Endometrial microvascular endothelial cells (primary cell): Measurements from ENCODE around the gene PTCH2. TPM values are rescaled to one million over a fixed set of nuclear protein-coding genes. Genes with fewer than 3 reads are reported as not detected.
"Not testable (repeated sequence)": the region's sequence is repeated elsewhere in the genome, so short reads cannot be mapped to it uniquely, and the experiment has no call there.

ENCODE experiments used
- in situ Hi-C: cut with HindIII; loops from 2 replicates; pipeline ENCODE4 v1.10.0; 2017; ENCODE audit warnings: low sequenced_read_pairs, low pct_unique_long_range_greater_than_20kb; ENCODE audit errors: inconsistent ontology term
- total RNA-seq: library from RNA; depleted of rRNA; stranded (reverse); fragments of >200 nt; gene quantifications from one replicate; pipeline ENCODE4 v1.2.3, GENCODE V29; 2015; ENCODE audit errors: inconsistent ontology term

PTCH2 gene
- total RNA-seq, 1 donor from 2014 or later, result not detected

GRCh38 chr1:44807364-44808062 is 35.5 kb downstream of the PTCH2 start:
- in situ Hi-C loops, result no loop called here

GRCh38 chr1:44806704-44807363 is 36.2 kb downstream of the PTCH2 start, which contains the start of gene DYNLT4:
Gene DYNLT4, minus strand, starts transcription at chr1:44807351. Its CDS starts 683 bp downstream, at chr1:44806668.
- in situ Hi-C loops, result no loop called here

- in situ Hi-C loops, result no loop called here
Measured at GRCh38 chr1:44806025-44806703, 36.9 kb downstream of the PTCH2 start.

- in situ Hi-C loops, result no loop called here
Measured at GRCh38 chr1:44805311-44806024, 37.6 kb downstream of the PTCH2 start.

GRCh38 chr1:44803312-44804095 is 39.5 kb downstream of the PTCH2 start:
- in situ Hi-C loops, result no loop called here

- in situ Hi-C loops, result no loop called here
Measured at GRCh38 chr1:44803062-44803311, 40.1 kb downstream of the PTCH2 start.

GRCh38 chr1:44802306-44803061 is 40.6 kb downstream of the PTCH2 start:
- in situ Hi-C loops, result no loop called here

- in situ Hi-C loops, result no loop called here
Measured at GRCh38 chr1:44801491-44802305, 41.4 kb downstream of the PTCH2 start.

- in situ Hi-C loops, result no loop called here
Measured at GRCh38 chr1:44799770-44800584, 43.1 kb downstream of the PTCH2 start, which contains the start of gene PLK3. Gene PLK3, plus strand, starts transcription at chr1:44800377. Its CDS starts 87 bp downstream, at chr1:44800464.

- in situ Hi-C loops, result no loop called here
Measured at GRCh38 chr1:44798481-44799365, 44.3 kb downstream of the PTCH2 start.

GRCh38 chr1:44797886-44798285 is 45.2 kb downstream of the PTCH2 start:
- in situ Hi-C loops, result not testable (repeated sequence)

GRCh38 chr1:44792736-44793502 is 50.1 kb downstream of the PTCH2 start:
- in situ Hi-C loops, result no loop called here

- in situ Hi-C loops, result no loop called here
Measured at GRCh38 chr1:44790968-44791801, 51.9 kb downstream of the PTCH2 start.
